Keratinocyte (primary cell): Measurements from ENCODE around the gene CBR3. TPM values are rescaled to one million over a fixed set of nuclear protein-coding genes. Genes with fewer than 3 reads are reported as not detected.

ENCODE experiments used
- DNase-seq: peaks from one replicate; pipeline ENCODE4 v3.0.0-alpha.2; 2011; ENCODE audit warnings: low read depth, missing footprints, low spot score
- FAIRE-seq: peaks from 2 replicates; lab custom pipeline; 2011; peaks lifted over from hg19 to GRCh38; lab: Jason Lieb, UNC
- H2AFZ ChIP-seq: 2 replicates; pipeline ENCODE4 v1.6.0; 2012; ENCODE audit warnings: low read length, control low read depth, inconsistent platforms; ENCODE audit not compliant: control insufficient read depth
- H3K27ac ChIP-seq: 2 replicates; pipeline ENCODE4 v1.5.1; 2011; ENCODE audit warnings: low read length; ENCODE audit not compliant: control insufficient read depth, insufficient read depth
- H3K27me3 ChIP-seq: 3 replicates; pipeline ENCODE4 v1.6.0; 2011; ENCODE audit warnings: low read length; ENCODE audit not compliant: control insufficient read depth, insufficient read depth; ENCODE audit errors: extremely low read depth
- H3K36me3 ChIP-seq, 2 experiments: 2 replicates in 1 of 2; 3 replicates in 1 of 2; pipeline ENCODE4 v1.5.1; 2011; ENCODE audit warnings: low read length in 2 of 2, mild to moderate bottlenecking in 1 of 2; ENCODE audit not compliant: control insufficient read depth in 2 of 2, insufficient read depth in 2 of 2; ENCODE audit errors: extremely low read depth in 1 of 2
- H3K4me1 ChIP-seq: 3 replicates; pipeline ENCODE4 v1.5.1; 2011; ENCODE audit warnings: low read length; ENCODE audit not compliant: control insufficient read depth, insufficient read depth; ENCODE audit errors: extremely low read depth
- H3K4me2 ChIP-seq: 3 replicates; pipeline ENCODE4 v1.6.0; 2011; ENCODE audit warnings: low read depth, low read length; ENCODE audit not compliant: control insufficient read depth, insufficient read depth; ENCODE audit errors: extremely low read depth
- H3K4me3 ChIP-seq, 3 experiments: fragments of 200-600 bp in 1 of 3; sonication (generic) in 1 of 3; 2 replicates in 2 of 3; 3 replicates in 1 of 3; pipeline ENCODE4 v1.5.1; 2011 to 2016; ENCODE audit warnings: low read length in 3 of 3, mild to moderate bottlenecking in 3 of 3, control low read depth in 2 of 3, inconsistent platforms in 1 of 3, low read depth in 1 of 3, mixed read lengths in 1 of 3, mixed run types in 1 of 3, moderate library complexity in 1 of 3; ENCODE audit not compliant: control insufficient read depth in 2 of 3, insufficient read depth in 2 of 3; ENCODE audit errors: extremely low read depth in 1 of 3
- H3K79me2 ChIP-seq: 2 replicates; pipeline ENCODE4 v1.6.0; 2012; ENCODE audit warnings: low read length; ENCODE audit not compliant: control insufficient read depth, insufficient read depth
- H3K9ac ChIP-seq: 3 replicates; pipeline ENCODE4 v1.6.0; 2011; ENCODE audit warnings: low read length; ENCODE audit not compliant: control insufficient read depth, insufficient read depth; ENCODE audit errors: extremely low read depth
- H3K9me1 ChIP-seq: 3 replicates; pipeline ENCODE4 v1.6.0; 2011; ENCODE audit warnings: low read length; ENCODE audit not compliant: control insufficient read depth, insufficient read depth; ENCODE audit errors: extremely low read depth
- H3K9me3 ChIP-seq: 2 replicates; pipeline ENCODE4 v1.5.1; 2012; ENCODE audit warnings: low read depth, low read length; ENCODE audit not compliant: control insufficient read depth
- H4K20me1 ChIP-seq: 3 replicates; pipeline ENCODE4 v1.6.0; 2011; ENCODE audit warnings: low read length; ENCODE audit not compliant: control insufficient read depth, insufficient read depth; ENCODE audit errors: extremely low read depth
- EZH2 ChIP-seq: IDR thresholded peaks from one replicate; pipeline ENCODE4 v1.6.1; 2012; ENCODE audit warnings: inconsistent platforms, mild to moderate bottlenecking, low read length, moderate library complexity
- dilution Hi-C: fragments of 300-500 bp; cut with MboI; formaldehyde crosslinking; loops from one replicate; pipeline ENCODE4 v1.7.0; 2020; ENCODE audit warnings: low sequenced_read_pairs; ENCODE audit not compliant: extremely low pct_ligation_motif_present
- polyA plus RNA-seq, 5 experiments: library from polyadenylated mRNA; depleted of rRNA in 3 of 5; stranded (reverse) in 3 of 5; stranded (forward) in 1 of 5; unstranded in 1 of 5; fragments of >200 nt; gene quantifications; 1 replicate in 1 of 5; 2 replicates in 3 of 5; 3 replicates in 1 of 5; pipeline versions ENCODE4 v1.2.1 to v1.2.3, GENCODE V29; 2011 to 2012; ENCODE audit warnings: missing spikeins in 2 of 5, low read depth in 1 of 5, low replicate concordance in 1 of 5
- TF ChIP-seq, protein P1 (sequence below), 3 experiments: IDR thresholded peaks in 1 of 3; conservative IDR thresholded peaks in 1 of 3; optimal IDR thresholded peaks in 1 of 3; 2 replicates in 2 of 3; 3 replicates in 1 of 3; pipeline versions ENCODE3 to v1.5.1; 2011; ENCODE audit warnings: low read length in 3 of 3, mild to moderate bottlenecking in 3 of 3, moderate library complexity in 2 of 3, control low read depth in 1 of 3, inconsistent platforms in 1 of 3; ENCODE audit not compliant: insufficient read depth in 2 of 3; ENCODE audit errors: extremely low read depth in 1 of 3

Gene CBR3
- polyA plus RNA-seq, 1 donor (not counting 4 experiments of a cell fraction or from before 2014, with no cell fraction given) = 1.3 TPM

DNA sequence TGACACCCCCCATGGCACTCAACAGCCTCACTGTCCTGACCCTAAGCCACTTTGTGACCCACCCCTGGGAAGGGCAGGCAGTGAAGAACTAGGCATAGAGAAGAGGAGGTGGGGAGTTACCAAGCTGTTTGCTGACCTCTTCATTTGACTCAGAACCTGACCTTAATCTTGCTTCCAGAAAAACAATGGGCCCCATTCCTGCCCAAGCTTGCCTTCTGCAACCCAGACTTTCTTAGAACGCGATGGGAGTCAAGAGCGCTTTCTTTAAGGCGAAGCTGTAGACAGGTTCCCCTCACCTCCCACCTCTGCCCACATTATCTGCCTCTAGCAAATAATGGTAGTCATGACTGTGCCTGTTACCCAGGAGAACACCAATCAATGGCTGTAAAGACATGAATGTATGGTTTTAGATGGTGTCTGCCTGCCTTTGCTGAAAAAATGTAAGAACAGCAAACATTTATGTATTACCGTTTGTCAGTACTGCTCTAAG is 8.2 kb upstream of the CBR3 start:
- H3K4me1 ChIP-seq = peaks cover 12% of the 10 kb centered on the region
- H3K27ac ChIP-seq = no peak overlapping the region
- H3K9me1 ChIP-seq = no peaks in the 10 kb centered on the region
- no peak overlapping the region for H3K9ac ChIP-seq
- DNase-seq (no peak), FAIRE-seq (no peak)
- H3K9me3 ChIP-seq = no peaks in the 10 kb centered on the region
- no peak overlapping the region for H3K4me3 ChIP-seq
- H2AFZ ChIP-seq = no peak overlapping the region
- no peaks in the 10 kb centered on the region for H3K79me2 ChIP-seq
- no peak overlapping the region for H3K4me2 ChIP-seq
- TF ChIP-seq, protein P1, sequence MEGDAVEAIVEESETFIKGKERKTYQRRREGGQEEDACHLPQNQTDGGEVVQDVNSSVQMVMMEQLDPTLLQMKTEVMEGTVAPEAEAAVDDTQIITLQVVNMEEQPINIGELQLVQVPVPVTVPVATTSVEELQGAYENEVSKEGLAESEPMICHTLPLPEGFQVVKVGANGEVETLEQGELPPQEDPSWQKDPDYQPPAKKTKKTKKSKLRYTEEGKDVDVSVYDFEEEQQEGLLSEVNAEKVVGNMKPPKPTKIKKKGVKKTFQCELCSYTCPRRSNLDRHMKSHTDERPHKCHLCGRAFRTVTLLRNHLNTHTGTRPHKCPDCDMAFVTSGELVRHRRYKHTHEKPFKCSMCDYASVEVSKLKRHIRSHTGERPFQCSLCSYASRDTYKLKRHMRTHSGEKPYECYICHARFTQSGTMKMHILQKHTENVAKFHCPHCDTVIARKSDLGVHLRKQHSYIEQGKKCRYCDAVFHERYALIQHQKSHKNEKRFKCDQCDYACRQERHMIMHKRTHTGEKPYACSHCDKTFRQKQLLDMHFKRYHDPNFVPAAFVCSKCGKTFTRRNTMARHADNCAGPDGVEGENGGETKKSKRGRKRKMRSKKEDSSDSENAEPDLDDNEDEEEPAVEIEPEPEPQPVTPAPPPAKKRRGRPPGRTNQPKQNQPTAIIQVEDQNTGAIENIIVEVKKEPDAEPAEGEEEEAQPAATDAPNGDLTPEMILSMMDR (optimal IDR thresholded peaks at IDR 0.05 in 1 of 3, IDR thresholded peaks at IDR 0.05 in 1 of 3, conservative IDR thresholded peaks at IDR 0.05 in 1 of 3; ENCODE audit: extremely low read depth in 1 of 3, insufficient read depth in 2 of 3, low read length in 3 of 3) = no peak
- no peak for TF ChIP-seq EZH2
- dilution Hi-C loops = no loop called here
- H3K36me3 ChIP-seq = no peaks in the 10 kb centered on the region
- H4K20me1 ChIP-seq = no peaks in the 10 kb centered on the region
- no peaks in the 10 kb centered on the region for H3K27me3 ChIP-seq

DNA sequence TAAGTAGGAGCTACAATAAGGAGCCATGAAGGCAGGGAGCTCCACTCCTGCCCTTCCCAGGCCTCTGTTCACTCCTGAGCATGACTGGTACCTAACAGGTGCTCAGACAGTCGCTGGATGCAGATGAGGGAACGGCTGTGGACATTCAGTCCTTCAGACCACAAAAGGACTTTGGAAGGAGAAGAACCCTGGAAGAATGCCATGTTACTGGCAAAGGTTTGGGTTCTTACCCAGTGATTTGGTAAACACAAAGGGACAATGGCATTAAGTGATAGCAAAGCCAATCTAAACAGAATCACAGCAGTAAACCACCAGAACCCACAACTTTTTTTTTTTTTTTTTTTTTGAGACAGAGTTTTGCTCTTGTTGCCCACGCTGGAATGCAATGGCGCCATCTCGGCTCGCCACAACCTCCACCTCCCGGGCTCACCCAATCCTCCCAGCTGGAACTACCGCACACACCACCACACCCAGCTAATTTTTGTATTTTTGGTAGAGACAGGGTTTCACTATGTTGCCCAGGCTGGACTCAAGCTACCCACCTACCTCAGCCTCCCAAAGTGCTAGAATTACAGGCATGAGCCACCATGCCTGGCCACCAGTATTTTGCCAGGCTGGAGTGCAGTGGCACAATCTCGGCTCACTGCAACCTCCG is 7.5 kb upstream of the CBR3 start:
- Histone ChIP-seq H3K4me3 (no peak overlapping the region), H3K9me3 (no peaks in the 10 kb centered on the region), H2AFZ (no peak overlapping the region), H3K4me2 (no peak overlapping the region), H3K9ac (no peak overlapping the region), H3K9me1 (no peaks in the 10 kb centered on the region), H4K20me1 (no peaks in the 10 kb centered on the region), H3K36me3 (no peaks in the 10 kb centered on the region), H3K27ac (no peak overlapping the region), H3K4me1 (peaks cover 12% of the 10 kb centered on the region), H3K27me3 (no peaks in the 10 kb centered on the region), H3K79me2 (no peaks in the 10 kb centered on the region)
- no peak for FAIRE-seq
- DNase-seq = no peak
- TF ChIP-seq, protein P1 (optimal IDR thresholded peaks at IDR 0.05 in 1 of 3, IDR thresholded peaks at IDR 0.05 in 1 of 3, conservative IDR thresholded peaks at IDR 0.05 in 1 of 3; ENCODE audit: extremely low read depth in 1 of 3, insufficient read depth in 2 of 3, low read length in 3 of 3) = no peak
- no peak for TF ChIP-seq EZH2
- dilution Hi-C loops = no loop called here
